HG03095 (cell line): Measurements from ENCODE around the gene CDKL5.

Experiments
- ATAC-seq: cut with Tn5 transposase; IDR thresholded peaks from one replicate; pipeline ENCODE4 v1.9.1; 2021; ENCODE audit warnings: moderate library complexity; ENCODE audit not compliant: unreplicated experiment

The CDKL5 gene

GRCh38 chrX:18639280-18639679 lies 213.9 kb downstream of the CDKL5 start:
- ATAC-seq, result no peak

GRCh38 chrX:18640686-18641085 lies 215.3 kb downstream of the CDKL5 start:
- ATAC-seq, result no peak

- ATAC-seq, result no peak
These were observed 217.8 kb downstream of the CDKL5 start for GRCh38 chrX:18643243-18643642.

- ATAC-seq, result no peak
These were observed 218.4 kb downstream of the CDKL5 start for GRCh38 chrX:18643853-18644252.

- no peak for ATAC-seq
These were observed 222.2 kb downstream of the CDKL5 start for GRCh38 chrX:18647621-18648020.

- ATAC-seq, result no peak
These were observed 224.1 kb downstream of the CDKL5 start for GRCh38 chrX:18649498-18649951.

GRCh38 chrX:18650662-18651061 lies 225.3 kb downstream of the CDKL5 start:
- ATAC-seq, result no peak

GRCh38 chrX:18652636-18653035 lies 227.2 kb downstream of the CDKL5 start:
- ATAC-seq, result no peak

- ATAC-seq, result no peak
These were observed 229.7 kb downstream of the CDKL5 start for GRCh38 chrX:18654875-18655836.

- ATAC-seq, result no peak
These were observed 235.9 kb downstream of the CDKL5 start for GRCh38 chrX:18661273-18661672.

GRCh38 chrX:18664947-18665346 lies 239.5 kb downstream of the CDKL5 start:
- ATAC-seq, result no peak

GRCh38 chrX:18666614-18667013 lies 241.2 kb downstream of the CDKL5 start:
- ATAC-seq, result no peak

- ATAC-seq, result no peak
These were observed 242.8 kb downstream of the CDKL5 start for GRCh38 chrX:18668071-18668835.

GRCh38 chrX:18672008-18672407 lies 246.6 kb downstream of the CDKL5 start, which contains the start of gene RS1:
RS1 (minus strand) TSS chrX:18672108; CDS start chrX:18672068, 40 bp downstream.
- ATAC-seq, result no peak

GRCh38 chrX:18674417-18674787 lies 249.0 kb downstream of the CDKL5 start:
- peak; percentile 38 for ATAC-seq

GRCh38 chrX:18674788-18675735 lies 249.7 kb downstream of the CDKL5 start:
- peak; percentile 74 for ATAC-seq

GRCh38 chrX:18676050-18676449 lies 250.6 kb downstream of the CDKL5 start:
- no peak for ATAC-seq

- ATAC-seq, result no peak
These were observed 251.1 kb downstream of the CDKL5 start for GRCh38 chrX:18676470-18676869.

- ATAC-seq, result no peak
These were observed 251.9 kb downstream of the CDKL5 start for GRCh38 chrX:18677161-18677869.

GRCh38 chrX:18681996-18682395 lies 256.6 kb downstream of the CDKL5 start:
- ATAC-seq, result no peak
